ENCODE results near the gene OR2T10. TPM values are rescaled to one million over a fixed set of nuclear protein-coding genes. Genes with fewer than 3 reads are reported as not detected.
"Not testable (repeated sequence)": the region's sequence is repeated elsewhere in the genome, so short reads cannot be mapped to it uniquely, and the experiment has no call there.

Gene OR2T10
- total and polyA plus RNA-seq, 2 experiments from 2014 or later = not detected

- H3K4me3 ChIP-seq = no peak overlapping the region
- TF ChIP-seq CTCF (IDR thresholded peaks at IDR 0.05; ENCODE audit: low read depth, low read length) = no peak
- no peak overlapping the region for H3K27ac ChIP-seq
- DNase-seq (ENCODE audit: low read depth in 1 of 2, low spot score in 1 of 2) = no peak
- H3K27me3 ChIP-seq = no peaks in the 10 kb centered on the region
- H3K4me1 ChIP-seq (ENCODE audit: low read depth) = no peaks in the 10 kb centered on the region
- no peaks in the 10 kb centered on the region for H3K9me3 ChIP-seq (ENCODE audit: low read depth)
- no peaks in the 10 kb centered on the region for H3K36me3 ChIP-seq
These were observed 12.2 kb downstream of the OR2T10 start for GRCh38 chr1:248585266-248585665.

GRCh38 chr1:248576260-248576980 is 21.1 kb downstream of the OR2T10 start:
- Histone ChIP-seq H3K4me1 (ENCODE audit: low read depth) (no peaks in the 10 kb centered on the region), H3K36me3 (no peaks in the 10 kb centered on the region), H3K27ac (no peak overlapping the region), H3K9me3 (ENCODE audit: low read depth) (no peaks in the 10 kb centered on the region), H3K27me3 (no peaks in the 10 kb centered on the region), H3K4me3 (no peak overlapping the region)
- DNase-seq (ENCODE audit: low read depth in 1 of 2, low spot score in 1 of 2) = no peak
- no peak for TF ChIP-seq CTCF (IDR thresholded peaks at IDR 0.05; ENCODE audit: low read depth, low read length)

- not testable (repeated sequence) for H3K27me3 ChIP-seq; H3K27ac ChIP-seq; H3K36me3 ChIP-seq; H3K4me1 ChIP-seq (ENCODE audit: low read depth); H3K9me3 ChIP-seq (ENCODE audit: low read depth); H3K4me3 ChIP-seq; DNase-seq (ENCODE audit: low read depth in 1 of 2, low spot score in 1 of 2)
These were observed 22.8 kb downstream of the OR2T10 start, which contains the start of gene OR2T34 for GRCh38 chr1:248574657-248575056. Gene OR2T34 (minus strand): TSS chr1:248574757. CDS start chr1:248574757, 0 bp downstream.

- H3K36me3 ChIP-seq; H3K27ac ChIP-seq; H3K9me3 ChIP-seq (ENCODE audit: low read depth); DNase-seq (ENCODE audit: low read depth in 1 of 2, low spot score in 1 of 2); H3K4me1 ChIP-seq (ENCODE audit: low read depth); H3K27me3 ChIP-seq; H3K4me3 ChIP-seq: not testable (repeated sequence)
These were observed 23.6 kb downstream of the OR2T10 start for GRCh38 chr1:248573856-248574255.

GRCh38 chr1:248572049-248572448 is 25.5 kb downstream of the OR2T10 start:
- not testable (repeated sequence) for H3K4me1 ChIP-seq (ENCODE audit: low read depth); H3K27ac ChIP-seq; DNase-seq (ENCODE audit: low read depth in 1 of 2, low spot score in 1 of 2); H3K36me3 ChIP-seq; H3K4me3 ChIP-seq; H3K27me3 ChIP-seq; H3K9me3 ChIP-seq (ENCODE audit: low read depth)

- not testable (repeated sequence) for DNase-seq (ENCODE audit: low read depth in 1 of 2, low spot score in 1 of 2); H3K27ac ChIP-seq; H3K36me3 ChIP-seq; H3K9me3 ChIP-seq (ENCODE audit: low read depth); H3K4me1 ChIP-seq (ENCODE audit: low read depth); H3K27me3 ChIP-seq; H3K4me3 ChIP-seq
These were observed 26.7 kb downstream of the OR2T10 start for GRCh38 chr1:248570811-248571210.

GRCh38 chr1:248569049-248569448 is 28.5 kb downstream of the OR2T10 start:
- H3K4me3 ChIP-seq; H3K27ac ChIP-seq; H3K36me3 ChIP-seq; H3K4me1 ChIP-seq (ENCODE audit: low read depth); H3K9me3 ChIP-seq (ENCODE audit: low read depth); H3K27me3 ChIP-seq; DNase-seq (ENCODE audit: low read depth in 1 of 2, low spot score in 1 of 2): not testable (repeated sequence)

- not testable (repeated sequence) for DNase-seq (ENCODE audit: low read depth in 1 of 2, low spot score in 1 of 2); H3K27me3 ChIP-seq
These were observed 31.7 kb downstream of the OR2T10 start for GRCh38 chr1:248565530-248566373.

GRCh38 chr1:248562672-248563071 is 34.8 kb downstream of the OR2T10 start, which contains the start of gene OR2T29:
Gene OR2T29 (minus strand): TSS chr1:248562772. CDS start chr1:248559491, 3,281 bp downstream.
- not testable (repeated sequence) for H3K27me3 ChIP-seq; H3K4me3 ChIP-seq; H3K4me1 ChIP-seq (ENCODE audit: low read depth); H3K36me3 ChIP-seq; H3K9me3 ChIP-seq (ENCODE audit: low read depth); DNase-seq (ENCODE audit: low read depth in 1 of 2, low spot score in 1 of 2); H3K27ac ChIP-seq

More at GRCh38 chr1:248565530-248566373, 31.7 kb downstream of the OR2T10 start:
- H3K9me3 ChIP-seq (ENCODE audit: low read depth); H3K4me3 ChIP-seq; H3K4me1 ChIP-seq (ENCODE audit: low read depth); H3K36me3 ChIP-seq; H3K27ac ChIP-seq: not testable (repeated sequence)

- not testable (repeated sequence) for DNase-seq (ENCODE audit: low read depth in 1 of 2, low spot score in 1 of 2); H3K4me1 ChIP-seq (ENCODE audit: low read depth); H3K9me3 ChIP-seq (ENCODE audit: low read depth); H3K4me3 ChIP-seq; H3K36me3 ChIP-seq; H3K27ac ChIP-seq; H3K27me3 ChIP-seq
These were observed 46.5 kb downstream of the OR2T10 start for GRCh38 chr1:248551027-248551426.

GRCh38 chr1:248547383-248547782 is 50.1 kb downstream of the OR2T10 start:
- H3K4me3 ChIP-seq, H3K27ac ChIP-seq: not testable (repeated sequence)

More at GRCh38 chr1:248547383-248547782, 50.1 kb downstream of the OR2T10 start:
- not testable (repeated sequence) for H3K36me3 ChIP-seq; H3K27me3 ChIP-seq; H3K4me1 ChIP-seq (ENCODE audit: low read depth); H3K9me3 ChIP-seq (ENCODE audit: low read depth); DNase-seq (ENCODE audit: low read depth in 1 of 2, low spot score in 1 of 2)

Measured in cardiac muscle cell (in vitro differentiated cells and primary cell).